Measurements from ENCODE around the gene KIF26B. TPM values are rescaled to one million over a fixed set of nuclear protein-coding genes. Genes with fewer than 3 reads are reported as not detected.

KIF26B gene
- total RNA-seq, 1 donor from 2014 or later: 3.4 TPM

DNA sequence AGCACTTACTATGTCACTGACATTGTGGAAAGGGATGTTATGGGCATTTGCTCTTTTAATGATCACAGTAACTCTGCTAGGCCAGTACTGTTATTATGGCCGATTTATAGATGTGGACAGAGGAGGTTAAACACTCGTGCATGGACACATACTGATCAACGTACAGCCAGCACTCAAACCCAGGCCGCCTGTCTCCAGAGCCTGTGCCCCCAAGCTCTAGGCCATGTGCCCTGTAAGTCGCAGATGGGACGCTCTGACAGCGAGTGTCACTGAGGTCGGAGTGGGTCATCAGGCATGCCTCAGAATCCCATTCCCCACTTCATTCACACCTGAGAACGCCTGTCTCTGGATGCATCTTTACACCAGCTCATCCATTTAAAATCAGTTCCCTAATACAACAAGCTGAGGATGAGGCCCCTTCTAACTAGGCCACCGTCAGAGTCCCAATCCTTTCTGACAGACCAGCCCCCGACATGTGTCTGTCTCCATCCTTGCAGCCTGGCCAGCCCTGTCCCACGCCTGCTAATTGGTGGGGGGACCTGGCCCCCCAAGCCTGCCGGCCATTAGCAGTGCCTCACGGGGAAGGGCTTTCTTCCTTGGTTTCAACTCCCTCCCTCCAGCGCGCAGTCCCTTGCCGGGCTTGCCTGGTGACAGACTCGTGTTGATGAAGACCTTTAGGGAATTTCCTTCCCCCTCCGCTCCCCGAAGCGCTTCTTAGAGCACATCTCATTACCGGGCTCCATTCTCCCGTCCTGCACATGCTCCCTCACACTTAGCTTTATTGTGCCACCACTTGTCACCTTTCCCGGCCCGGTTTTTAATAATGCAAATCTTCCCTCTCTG, 436.8 kb downstream of the KIF26B start:
- no peak overlapping the region for H3K4me3 Mint-ChIP-seq (ENCODE audit: unreplicated experiment)
- peaks cover 2% of the 10 kb centered on the region for H3K27me3 Mint-ChIP-seq (ENCODE audit: unreplicated experiment)
- no peaks in the 10 kb centered on the region for H3K36me3 Mint-ChIP-seq (ENCODE audit: low read depth, unreplicated experiment)
- no peak overlapping the region for H3K27ac Mint-ChIP-seq (ENCODE audit: unreplicated experiment)
- peaks cover 3% of the 10 kb centered on the region for H3K4me1 Mint-ChIP-seq (ENCODE audit: unreplicated experiment)
- TF ChIP-seq, protein P1, sequence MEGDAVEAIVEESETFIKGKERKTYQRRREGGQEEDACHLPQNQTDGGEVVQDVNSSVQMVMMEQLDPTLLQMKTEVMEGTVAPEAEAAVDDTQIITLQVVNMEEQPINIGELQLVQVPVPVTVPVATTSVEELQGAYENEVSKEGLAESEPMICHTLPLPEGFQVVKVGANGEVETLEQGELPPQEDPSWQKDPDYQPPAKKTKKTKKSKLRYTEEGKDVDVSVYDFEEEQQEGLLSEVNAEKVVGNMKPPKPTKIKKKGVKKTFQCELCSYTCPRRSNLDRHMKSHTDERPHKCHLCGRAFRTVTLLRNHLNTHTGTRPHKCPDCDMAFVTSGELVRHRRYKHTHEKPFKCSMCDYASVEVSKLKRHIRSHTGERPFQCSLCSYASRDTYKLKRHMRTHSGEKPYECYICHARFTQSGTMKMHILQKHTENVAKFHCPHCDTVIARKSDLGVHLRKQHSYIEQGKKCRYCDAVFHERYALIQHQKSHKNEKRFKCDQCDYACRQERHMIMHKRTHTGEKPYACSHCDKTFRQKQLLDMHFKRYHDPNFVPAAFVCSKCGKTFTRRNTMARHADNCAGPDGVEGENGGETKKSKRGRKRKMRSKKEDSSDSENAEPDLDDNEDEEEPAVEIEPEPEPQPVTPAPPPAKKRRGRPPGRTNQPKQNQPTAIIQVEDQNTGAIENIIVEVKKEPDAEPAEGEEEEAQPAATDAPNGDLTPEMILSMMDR (IDR thresholded peaks at IDR 0.05; ENCODE audit: unreplicated experiment): no peak
- DNase-seq (ENCODE audit: low spot score): no peak
- no peaks in the 10 kb centered on the region for H3K9me3 Mint-ChIP-seq (ENCODE audit: unreplicated experiment)

DNA sequence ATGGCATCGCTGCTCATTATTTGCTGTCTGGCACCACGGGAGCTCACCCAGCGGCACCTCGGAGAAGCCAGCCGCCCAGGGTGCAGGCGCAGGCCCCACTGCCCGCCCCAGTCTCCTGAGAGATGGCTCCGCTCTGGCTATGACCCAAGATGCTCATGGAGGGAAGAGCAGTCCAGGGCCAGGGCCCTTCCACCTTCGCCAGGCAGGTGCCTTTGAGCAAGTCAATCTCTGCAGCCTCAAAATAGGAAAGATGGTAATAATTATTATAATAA, 437.3 kb downstream of the KIF26B start:
- no peak for DNase-seq (ENCODE audit: low spot score)
- no peaks in the 10 kb centered on the region for H3K36me3 Mint-ChIP-seq (ENCODE audit: low read depth, unreplicated experiment)
- H3K27ac Mint-ChIP-seq (ENCODE audit: unreplicated experiment): no peak overlapping the region
- H3K9me3 Mint-ChIP-seq (ENCODE audit: unreplicated experiment): no peaks in the 10 kb centered on the region
- H3K4me3 Mint-ChIP-seq (ENCODE audit: unreplicated experiment): no peak overlapping the region
- peaks cover 2% of the 10 kb centered on the region for H3K27me3 Mint-ChIP-seq (ENCODE audit: unreplicated experiment)
- peaks cover 3% of the 10 kb centered on the region for H3K4me1 Mint-ChIP-seq (ENCODE audit: unreplicated experiment)
- TF ChIP-seq, protein P1 (IDR thresholded peaks at IDR 0.05; ENCODE audit: unreplicated experiment): no peak

DNA sequence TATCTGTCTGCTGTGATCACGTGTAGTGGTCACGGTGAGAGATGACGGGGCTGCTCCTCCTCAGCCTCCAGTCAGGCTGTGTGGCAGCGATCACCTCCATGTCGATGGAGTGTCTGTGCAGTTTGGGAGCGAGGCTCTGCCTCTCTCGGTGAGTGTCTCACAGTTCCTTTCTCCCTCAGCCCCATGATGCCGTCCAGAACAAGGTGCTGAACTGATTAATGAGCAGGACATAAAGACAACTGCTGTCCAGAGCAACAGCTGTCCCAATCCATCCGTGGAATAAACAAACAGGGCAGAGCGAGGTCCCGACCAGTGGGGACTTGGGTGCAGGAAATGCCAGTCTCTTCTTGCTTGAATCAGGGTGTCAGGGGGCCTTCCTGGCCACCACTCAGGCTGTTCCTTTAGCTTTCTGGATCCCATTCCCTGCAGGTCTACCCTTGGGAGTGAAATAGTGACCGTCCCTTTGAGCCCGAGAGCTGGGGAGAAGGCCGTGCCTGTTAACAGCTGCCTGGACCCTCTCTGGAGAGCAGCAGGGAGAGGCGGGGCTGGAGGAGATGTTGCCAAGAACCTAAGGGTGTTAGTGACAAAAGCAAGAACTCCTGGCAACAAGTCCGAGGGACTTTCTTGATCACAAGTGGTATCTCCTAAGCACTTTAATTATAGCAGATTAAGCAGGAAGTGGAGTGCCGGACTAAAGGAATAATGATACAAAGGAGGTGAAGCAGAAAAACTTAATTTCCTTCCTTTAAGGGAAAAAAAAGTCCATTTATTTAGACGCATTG, 443.9 kb downstream of the KIF26B start:
- DNase-seq (ENCODE audit: low spot score): no peak
- Mint-ChIP-seq H3K27me3 (ENCODE audit: unreplicated experiment) (peaks cover 5% of the 10 kb centered on the region), H3K9me3 (ENCODE audit: unreplicated experiment) (peaks cover 4% of the 10 kb centered on the region), H3K36me3 (ENCODE audit: low read depth, unreplicated experiment) (no peaks in the 10 kb centered on the region), H3K4me1 (ENCODE audit: unreplicated experiment) (no peaks in the 10 kb centered on the region), H3K27ac (ENCODE audit: unreplicated experiment) (no peak overlapping the region), H3K4me3 (ENCODE audit: unreplicated experiment) (no peak overlapping the region)
- TF ChIP-seq, protein P1 (IDR thresholded peaks at IDR 0.05; ENCODE audit: unreplicated experiment): no peak

DNA sequence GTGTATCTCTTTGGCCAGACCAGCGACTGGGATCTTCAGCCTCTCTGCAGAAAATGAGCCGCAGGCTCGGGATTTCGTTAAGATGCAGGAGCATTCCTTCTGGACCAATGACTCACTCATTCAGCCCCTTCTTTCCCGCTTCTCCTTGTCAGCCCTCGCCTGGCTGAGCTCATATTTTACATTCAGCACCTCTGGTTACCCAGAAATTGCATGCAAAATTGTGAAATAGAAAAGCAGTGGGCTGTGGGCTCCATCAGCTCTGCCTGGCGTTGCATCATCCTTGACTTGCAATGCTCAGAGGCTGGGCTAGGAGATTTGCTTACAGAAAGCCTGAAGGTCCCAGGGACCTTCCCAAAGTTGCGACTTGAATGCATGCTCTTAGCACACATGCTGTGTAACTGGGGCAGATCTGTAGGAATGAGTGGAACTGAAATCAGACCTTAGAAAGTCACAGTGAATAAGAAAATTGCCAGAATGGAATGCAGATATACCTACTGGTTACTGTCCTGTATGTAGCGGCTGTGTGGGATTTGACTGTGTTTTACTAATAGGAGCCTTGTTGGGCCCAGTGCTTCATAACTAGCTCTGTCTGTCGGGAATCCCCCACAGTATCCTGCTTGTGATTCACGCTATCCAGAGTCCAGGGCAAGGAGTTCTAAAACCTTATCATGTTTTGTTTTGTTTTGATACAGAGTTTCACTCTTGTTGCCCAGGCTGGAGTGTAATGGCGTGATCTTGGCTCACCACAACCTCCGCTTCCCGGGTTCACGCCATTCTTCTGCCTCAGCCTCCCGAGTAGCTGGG, 444.8 kb downstream of the KIF26B start:
- Mint-ChIP-seq H3K27me3 (ENCODE audit: unreplicated experiment) (peaks cover 5% of the 10 kb centered on the region), H3K27ac (ENCODE audit: unreplicated experiment) (no peak overlapping the region), H3K36me3 (ENCODE audit: low read depth, unreplicated experiment) (no peaks in the 10 kb centered on the region), H3K4me3 (ENCODE audit: unreplicated experiment) (no peak overlapping the region), H3K9me3 (ENCODE audit: unreplicated experiment) (peaks cover 4% of the 10 kb centered on the region), H3K4me1 (ENCODE audit: unreplicated experiment) (peaks cover under 1% of the 10 kb centered on the region)
- DNase-seq (ENCODE audit: low spot score): no peak
- TF ChIP-seq, protein P1 (IDR thresholded peaks at IDR 0.05; ENCODE audit: unreplicated experiment): no peak
